ENCODE results near the gene PRR16. TPM values are rescaled to one million over a fixed set of nuclear protein-coding genes. Genes with fewer than 3 reads are reported as not detected.

Gene PRR16
- total and polyA plus RNA-seq, 2 of the 13 experiments (the other 11 are each of a cell fraction or from before 2014, with no cell fraction given): not detected

DNA sequence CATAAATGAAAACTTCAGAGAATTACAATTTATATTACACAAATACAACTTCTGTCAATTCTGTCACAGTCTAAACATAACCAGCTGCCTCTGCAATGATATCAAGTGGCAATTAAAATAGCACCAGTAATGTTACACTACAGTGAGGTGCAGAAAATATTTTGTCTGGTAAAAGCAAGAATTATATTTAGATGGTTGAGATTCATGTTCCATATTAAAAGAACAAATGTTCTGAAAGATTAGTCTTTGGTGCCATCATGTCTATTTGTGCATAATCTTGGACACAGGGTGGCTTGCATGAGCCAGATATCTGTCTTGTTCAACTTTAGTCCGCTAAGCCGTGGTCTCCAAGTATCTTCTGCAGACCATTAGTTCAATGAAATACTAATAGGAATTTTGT lies 29.0 kb upstream of the PRR16 start (continued):
- TF ChIP-seq, protein P1, sequence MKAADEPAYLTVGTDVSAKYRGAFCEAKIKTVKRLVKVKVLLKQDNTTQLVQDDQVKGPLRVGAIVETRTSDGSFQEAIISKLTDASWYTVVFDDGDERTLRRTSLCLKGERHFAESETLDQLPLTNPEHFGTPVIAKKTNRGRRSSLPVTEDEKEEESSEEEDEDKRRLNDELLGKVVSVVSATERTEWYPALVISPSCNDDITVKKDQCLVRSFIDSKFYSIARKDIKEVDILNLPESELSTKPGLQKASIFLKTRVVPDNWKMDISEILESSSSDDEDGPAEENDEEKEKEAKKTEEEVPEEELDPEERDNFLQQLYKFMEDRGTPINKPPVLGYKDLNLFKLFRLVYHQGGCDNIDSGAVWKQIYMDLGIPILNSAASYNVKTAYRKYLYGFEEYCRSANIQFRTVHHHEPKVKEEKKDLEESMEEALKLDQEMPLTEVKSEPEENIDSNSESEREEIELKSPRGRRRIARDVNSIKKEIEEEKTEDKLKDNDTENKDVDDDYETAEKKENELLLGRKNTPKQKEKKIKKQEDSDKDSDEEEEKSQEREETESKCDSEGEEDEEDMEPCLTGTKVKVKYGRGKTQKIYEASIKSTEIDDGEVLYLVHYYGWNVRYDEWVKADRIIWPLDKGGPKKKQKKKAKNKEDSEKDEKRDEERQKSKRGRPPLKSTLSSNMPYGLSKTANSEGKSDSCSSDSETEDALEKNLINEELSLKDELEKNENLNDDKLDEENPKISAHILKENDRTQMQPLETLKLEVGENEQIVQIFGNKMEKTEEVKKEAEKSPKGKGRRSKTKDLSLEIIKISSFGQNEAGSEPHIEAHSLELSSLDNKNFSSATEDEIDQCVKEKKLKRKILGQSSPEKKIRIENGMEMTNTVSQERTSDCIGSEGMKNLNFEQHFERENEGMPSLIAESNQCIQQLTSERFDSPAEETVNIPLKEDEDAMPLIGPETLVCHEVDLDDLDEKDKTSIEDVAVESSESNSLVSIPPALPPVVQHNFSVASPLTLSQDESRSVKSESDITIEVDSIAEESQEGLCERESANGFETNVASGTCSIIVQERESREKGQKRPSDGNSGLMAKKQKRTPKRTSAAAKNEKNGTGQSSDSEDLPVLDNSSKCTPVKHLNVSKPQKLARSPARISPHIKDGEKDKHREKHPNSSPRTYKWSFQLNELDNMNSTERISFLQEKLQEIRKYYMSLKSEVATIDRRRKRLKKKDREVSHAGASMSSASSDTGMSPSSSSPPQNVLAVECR (CRISPR knock-in tag; IDR thresholded peaks at IDR 0.05; ENCODE audit: borderline replicate concordance): no peak
- TF ChIP-seq HNRNPUL1 (IDR thresholded peaks at IDR 0.05; ENCODE audit: low read depth, low read length): no peak
- TF ChIP-seq, protein P2, sequence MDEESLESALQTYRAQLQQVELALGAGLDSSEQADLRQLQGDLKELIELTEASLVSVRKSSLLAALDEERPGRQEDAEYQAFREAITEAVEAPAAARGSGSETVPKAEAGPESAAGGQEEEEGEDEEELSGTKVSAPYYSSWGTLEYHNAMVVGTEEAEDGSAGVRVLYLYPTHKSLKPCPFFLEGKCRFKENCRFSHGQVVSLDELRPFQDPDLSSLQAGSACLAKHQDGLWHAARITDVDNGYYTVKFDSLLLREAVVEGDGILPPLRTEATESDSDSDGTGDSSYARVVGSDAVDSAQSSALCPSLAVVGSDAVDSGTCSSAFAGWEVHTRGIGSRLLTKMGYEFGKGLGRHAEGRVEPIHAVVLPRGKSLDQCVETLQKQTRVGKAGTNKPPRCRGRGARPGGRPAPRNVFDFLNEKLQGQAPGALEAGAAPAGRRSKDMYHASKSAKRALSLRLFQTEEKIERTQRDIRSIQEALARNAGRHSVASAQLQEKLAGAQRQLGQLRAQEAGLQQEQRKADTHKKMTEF (CRISPR knock-in tag; IDR thresholded peaks at IDR 0.05): no peak
- TF ChIP-seq NRL (CRISPR knock-in tag; IDR thresholded peaks at IDR 0.05; ENCODE audit: borderline replicate concordance): no peak
- TF ChIP-seq ZBTB42 (CRISPR knock-in tag; IDR thresholded peaks at IDR 0.05): no peak
- no peak for TF ChIP-seq HNRNPLL (IDR thresholded peaks at IDR 0.05; ENCODE audit: low read depth, low read length, poor library complexity, severe bottlenecking)
- no peak for TF ChIP-seq ZNF776 (CRISPR knock-in tag; IDR thresholded peaks at IDR 0.05)
- TF ChIP-seq, protein P3, sequence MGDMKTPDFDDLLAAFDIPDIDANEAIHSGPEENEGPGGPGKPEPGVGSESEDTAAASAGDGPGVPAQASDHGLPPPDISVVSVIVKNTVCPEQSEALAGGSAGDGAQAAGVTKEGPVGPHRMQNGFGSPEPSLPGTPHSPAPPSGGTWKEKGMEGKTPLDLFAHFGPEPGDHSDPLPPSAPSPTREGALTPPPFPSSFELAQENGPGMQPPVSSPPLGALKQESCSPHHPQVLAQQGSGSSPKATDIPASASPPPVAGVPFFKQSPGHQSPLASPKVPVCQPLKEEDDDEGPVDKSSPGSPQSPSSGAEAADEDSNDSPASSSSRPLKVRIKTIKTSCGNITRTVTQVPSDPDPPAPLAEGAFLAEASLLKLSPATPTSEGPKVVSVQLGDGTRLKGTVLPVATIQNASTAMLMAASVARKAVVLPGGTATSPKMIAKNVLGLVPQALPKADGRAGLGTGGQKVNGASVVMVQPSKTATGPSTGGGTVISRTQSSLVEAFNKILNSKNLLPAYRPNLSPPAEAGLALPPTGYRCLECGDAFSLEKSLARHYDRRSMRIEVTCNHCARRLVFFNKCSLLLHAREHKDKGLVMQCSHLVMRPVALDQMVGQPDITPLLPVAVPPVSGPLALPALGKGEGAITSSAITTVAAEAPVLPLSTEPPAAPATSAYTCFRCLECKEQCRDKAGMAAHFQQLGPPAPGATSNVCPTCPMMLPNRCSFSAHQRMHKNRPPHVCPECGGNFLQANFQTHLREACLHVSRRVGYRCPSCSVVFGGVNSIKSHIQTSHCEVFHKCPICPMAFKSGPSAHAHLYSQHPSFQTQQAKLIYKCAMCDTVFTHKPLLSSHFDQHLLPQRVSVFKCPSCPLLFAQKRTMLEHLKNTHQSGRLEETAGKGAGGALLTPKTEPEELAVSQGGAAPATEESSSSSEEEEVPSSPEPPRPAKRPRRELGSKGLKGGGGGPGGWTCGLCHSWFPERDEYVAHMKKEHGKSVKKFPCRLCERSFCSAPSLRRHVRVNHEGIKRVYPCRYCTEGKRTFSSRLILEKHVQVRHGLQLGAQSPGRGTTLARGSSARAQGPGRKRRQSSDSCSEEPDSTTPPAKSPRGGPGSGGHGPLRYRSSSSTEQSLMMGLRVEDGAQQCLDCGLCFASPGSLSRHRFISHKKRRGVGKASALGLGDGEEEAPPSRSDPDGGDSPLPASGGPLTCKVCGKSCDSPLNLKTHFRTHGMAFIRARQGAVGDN (CRISPR knock-in tag; IDR thresholded peaks at IDR 0.05): no peak
- no peak for TF ChIP-seq SAP130 (CRISPR knock-in tag; IDR thresholded peaks at IDR 0.05; ENCODE audit: low read depth)
- TF ChIP-seq, protein P4, sequence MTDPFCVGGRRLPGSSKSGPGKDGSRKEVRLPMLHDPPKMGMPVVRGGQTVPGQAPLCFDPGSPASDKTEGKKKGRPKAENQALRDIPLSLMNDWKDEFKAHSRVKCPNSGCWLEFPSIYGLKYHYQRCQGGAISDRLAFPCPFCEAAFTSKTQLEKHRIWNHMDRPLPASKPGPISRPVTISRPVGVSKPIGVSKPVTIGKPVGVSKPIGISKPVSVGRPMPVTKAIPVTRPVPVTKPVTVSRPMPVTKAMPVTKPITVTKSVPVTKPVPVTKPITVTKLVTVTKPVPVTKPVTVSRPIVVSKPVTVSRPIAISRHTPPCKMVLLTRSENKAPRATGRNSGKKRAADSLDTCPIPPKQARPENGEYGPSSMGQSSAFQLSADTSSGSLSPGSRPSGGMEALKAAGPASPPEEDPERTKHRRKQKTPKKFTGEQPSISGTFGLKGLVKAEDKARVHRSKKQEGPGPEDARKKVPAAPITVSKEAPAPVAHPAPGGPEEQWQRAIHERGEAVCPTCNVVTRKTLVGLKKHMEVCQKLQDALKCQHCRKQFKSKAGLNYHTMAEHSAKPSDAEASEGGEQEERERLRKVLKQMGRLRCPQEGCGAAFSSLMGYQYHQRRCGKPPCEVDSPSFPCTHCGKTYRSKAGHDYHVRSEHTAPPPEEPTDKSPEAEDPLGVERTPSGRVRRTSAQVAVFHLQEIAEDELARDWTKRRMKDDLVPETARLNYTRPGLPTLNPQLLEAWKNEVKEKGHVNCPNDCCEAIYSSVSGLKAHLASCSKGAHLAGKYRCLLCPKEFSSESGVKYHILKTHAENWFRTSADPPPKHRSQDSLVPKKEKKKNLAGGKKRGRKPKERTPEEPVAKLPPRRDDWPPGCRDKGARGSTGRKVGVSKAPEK (CRISPR knock-in tag; IDR thresholded peaks at IDR 0.05; ENCODE audit: borderline replicate concordance): no peak
